ENCODE results near the gene OAT.

OAT gene

DNA sequence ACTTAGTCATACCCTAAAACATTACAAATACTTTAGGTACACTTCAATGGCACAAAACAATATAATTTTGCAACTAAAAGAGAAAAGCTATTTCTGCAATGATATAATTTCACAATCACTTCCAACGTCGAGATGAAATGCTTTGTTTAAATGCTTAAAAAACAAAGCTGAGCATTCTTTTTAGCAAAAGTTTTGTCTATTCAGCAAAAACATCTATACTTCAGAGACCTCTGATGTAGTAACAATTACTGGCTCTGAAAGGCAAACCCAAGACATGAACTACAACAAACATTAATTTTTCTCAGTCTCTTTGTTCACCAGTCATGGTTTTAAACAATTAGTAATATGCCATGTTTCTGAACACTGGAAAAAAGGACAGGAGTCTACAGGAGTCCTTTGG lies 16.4 kb downstream of the OAT start:
- DNase-seq (ENCODE audit: low read depth): no peak
- TF ChIP-seq, protein P1, sequence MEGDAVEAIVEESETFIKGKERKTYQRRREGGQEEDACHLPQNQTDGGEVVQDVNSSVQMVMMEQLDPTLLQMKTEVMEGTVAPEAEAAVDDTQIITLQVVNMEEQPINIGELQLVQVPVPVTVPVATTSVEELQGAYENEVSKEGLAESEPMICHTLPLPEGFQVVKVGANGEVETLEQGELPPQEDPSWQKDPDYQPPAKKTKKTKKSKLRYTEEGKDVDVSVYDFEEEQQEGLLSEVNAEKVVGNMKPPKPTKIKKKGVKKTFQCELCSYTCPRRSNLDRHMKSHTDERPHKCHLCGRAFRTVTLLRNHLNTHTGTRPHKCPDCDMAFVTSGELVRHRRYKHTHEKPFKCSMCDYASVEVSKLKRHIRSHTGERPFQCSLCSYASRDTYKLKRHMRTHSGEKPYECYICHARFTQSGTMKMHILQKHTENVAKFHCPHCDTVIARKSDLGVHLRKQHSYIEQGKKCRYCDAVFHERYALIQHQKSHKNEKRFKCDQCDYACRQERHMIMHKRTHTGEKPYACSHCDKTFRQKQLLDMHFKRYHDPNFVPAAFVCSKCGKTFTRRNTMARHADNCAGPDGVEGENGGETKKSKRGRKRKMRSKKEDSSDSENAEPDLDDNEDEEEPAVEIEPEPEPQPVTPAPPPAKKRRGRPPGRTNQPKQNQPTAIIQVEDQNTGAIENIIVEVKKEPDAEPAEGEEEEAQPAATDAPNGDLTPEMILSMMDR (conservative IDR thresholded peaks at IDR 0.05; ENCODE audit: low read depth, low read length): no peak
- no peak overlapping the region for H3K4me3 ChIP-seq (ENCODE audit: low read length)

DNA sequence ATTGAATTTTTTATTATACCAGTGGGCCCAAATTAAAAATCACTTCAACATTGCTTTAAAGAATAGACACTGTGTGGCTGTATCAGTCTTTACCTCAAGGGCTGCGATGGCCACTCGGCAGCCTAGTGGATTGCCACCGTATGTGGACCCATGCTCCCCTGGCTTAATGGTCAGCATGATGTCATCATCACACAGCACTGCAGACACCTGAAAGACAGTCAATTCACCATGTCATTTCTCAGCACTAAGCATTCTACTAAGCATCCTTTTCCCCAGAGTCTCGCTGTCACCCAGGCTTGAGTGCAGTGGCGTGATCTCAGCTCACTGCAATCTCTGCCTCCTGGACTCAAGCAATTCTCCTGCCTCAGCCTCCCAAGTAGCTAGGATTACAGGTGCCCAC lies 17.1 kb downstream of the OAT start:
- no peak for DNase-seq (ENCODE audit: low read depth)
- TF ChIP-seq, protein P1 (conservative IDR thresholded peaks at IDR 0.05; ENCODE audit: low read depth, low read length): no peak
- no peak overlapping the region for H3K4me3 ChIP-seq (ENCODE audit: low read length)

DNA sequence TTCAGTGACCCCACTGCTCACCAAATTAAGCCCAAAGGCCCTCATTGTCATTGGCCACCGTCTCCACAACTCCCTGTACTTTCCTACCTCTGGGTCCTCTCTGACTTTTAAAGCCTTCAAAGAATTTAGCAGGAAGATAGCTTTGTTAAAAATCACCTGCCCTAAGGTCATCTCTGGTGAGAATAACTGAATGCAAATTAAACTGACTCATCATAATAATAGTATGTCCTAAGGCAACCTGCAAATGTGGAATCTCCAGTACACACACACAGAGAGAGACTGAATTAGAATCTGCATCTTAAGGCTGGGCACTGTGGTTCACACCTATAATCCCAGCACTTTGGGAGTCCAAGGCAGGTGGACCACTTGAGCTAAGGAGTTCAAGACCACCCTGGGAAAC lies 24.1 kb downstream of the OAT start:
- TF ChIP-seq, protein P1 (conservative IDR thresholded peaks at IDR 0.05; ENCODE audit: low read depth, low read length): no peak
- H3K4me3 ChIP-seq (ENCODE audit: low read length): no peak overlapping the region
- DNase-seq (ENCODE audit: low read depth): no peak

DNA sequence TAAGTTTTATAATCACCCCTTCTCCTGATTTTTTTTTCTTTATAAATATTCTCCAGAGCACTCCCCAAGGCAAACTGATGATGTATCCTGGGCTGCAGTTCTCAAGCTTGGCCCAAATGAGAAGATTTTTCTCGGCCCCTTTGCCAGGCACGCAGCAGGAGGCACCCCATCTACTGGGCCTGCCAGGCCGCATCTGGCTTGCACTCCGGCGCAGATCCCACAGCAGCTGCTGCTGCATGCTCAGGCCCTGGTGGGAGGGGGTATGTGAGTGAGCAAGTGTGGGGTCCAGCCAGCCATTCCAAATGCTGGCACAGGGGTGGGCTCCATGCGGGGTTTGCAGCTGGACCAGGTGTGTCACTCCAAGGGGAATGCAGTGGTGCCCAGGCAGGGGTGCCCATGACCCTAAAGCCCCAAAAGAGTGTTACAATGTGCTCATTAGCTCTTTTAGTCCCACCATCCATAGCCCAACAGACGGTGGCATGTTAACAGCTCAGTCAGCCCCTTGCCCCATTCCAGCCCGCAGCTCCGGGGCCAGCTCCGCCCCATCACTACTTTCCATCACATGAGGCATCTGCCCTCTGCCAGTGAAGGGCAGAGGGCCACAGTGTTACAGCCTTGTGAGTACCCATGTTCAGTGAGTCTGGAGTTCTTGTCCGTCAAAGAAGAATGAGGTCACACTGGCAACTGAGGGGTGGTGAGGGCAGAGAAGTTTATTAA lies 25.9 kb downstream of the OAT start:
- TF ChIP-seq, protein P1 (conservative IDR thresholded peaks at IDR 0.05; ENCODE audit: low read depth, low read length): no peak
- DNase-seq (ENCODE audit: low read depth): no peak
- no peak overlapping the region for H3K4me3 ChIP-seq (ENCODE audit: low read length)

DNA sequence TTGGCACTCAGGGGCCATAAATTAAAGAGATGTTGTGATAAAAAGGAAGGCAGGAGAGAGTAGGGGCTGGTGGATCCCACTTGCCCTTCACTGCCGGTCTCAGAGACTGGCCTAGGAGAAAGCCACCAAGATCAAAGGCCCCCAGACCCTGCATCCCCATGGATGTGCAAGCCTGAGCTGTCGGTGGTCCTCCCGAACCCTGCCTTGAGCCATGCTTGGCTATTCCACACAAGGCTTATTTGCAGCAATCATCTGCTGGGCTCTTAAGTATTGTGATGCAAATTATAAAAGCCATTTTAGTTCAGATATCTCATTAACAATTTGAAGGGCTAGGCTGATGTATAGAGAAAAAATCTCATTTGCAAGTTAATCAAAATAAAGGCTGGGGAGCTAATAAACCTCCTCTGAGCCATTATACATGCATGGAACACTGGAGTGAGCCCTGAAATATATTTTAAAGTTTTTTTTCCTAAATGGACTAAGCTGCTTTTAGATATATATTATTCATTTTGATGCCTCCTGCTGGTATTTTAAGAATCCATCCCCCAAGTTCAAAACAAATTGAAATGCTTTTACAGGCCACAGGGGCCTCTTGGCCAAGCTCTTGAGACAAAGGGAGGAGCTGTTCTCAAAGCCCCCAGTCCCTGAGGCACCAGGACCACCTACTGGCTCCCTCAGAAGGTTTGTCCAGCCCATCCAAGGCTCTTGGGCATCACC lies 28.1 kb downstream of the OAT start:
- TF ChIP-seq, protein P1 (conservative IDR thresholded peaks at IDR 0.05; ENCODE audit: low read depth, low read length): no peak
- H3K4me3 ChIP-seq (ENCODE audit: low read length): no peak overlapping the region
- no peak for DNase-seq (ENCODE audit: low read depth)

DNA sequence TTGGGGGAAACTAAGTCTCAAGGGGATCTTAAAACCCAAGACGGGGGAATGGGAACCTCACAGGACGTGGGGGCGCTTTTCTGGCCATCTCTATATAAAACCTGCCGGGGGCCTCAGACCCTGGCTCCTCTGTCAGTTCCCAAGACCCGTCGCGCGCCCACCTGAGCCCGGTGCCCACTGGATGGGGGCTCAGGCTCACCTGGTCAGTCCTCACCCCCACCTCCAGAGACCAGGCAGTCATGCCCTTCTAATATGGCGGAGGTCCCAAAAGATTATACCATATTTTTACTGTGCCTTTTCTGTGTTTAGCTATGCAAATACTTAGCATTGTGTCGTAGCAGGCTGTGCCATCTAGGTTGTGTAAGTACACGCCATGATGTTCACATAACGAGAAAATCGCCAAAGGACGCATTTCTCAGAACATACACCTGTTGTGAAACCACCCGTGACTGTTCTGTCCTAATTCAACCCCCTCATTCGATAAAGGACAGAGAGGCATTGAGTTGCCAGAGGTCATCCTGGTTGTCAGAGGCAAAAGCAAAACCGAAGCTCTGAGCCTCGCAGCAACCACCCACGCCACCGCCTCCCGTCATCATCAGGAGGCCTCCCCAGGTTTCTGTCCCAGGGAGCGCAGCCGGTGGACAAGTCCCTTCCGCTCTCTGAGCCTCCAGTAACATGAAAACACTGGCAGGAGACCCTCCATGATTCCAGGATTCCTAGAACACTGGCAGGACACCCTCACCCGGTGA lies 28.9 kb downstream of the OAT start:
- peak overlapping the region; percentile 10 for H3K4me3 ChIP-seq (ENCODE audit: low read length)
- no peak for DNase-seq (ENCODE audit: low read depth)
- TF ChIP-seq, protein P1 (conservative IDR thresholded peaks at IDR 0.05; ENCODE audit: low read depth, low read length): no peak
